Spleen (tissue), 7 donors: Measurements from ENCODE around the gene FOXP1.

Experiments
- CTCF ChIP-seq, 11 experiments: fragments of 200-600 bp in 7 of 11; fragments of 450-650 bp in 4 of 11; sonication (generic) in 4 of 11; IDR thresholded peaks in 8 of 11; conservative IDR thresholded peaks in 3 of 11; 1 replicate in 7 of 11; 2 replicates in 4 of 11; pipeline versions ENCODE4 v1.4.0 to v1.8.0; 2016 to 2021; ENCODE audit warnings: antibody characterized with exemption in 11 of 11, inconsistent platforms in 4 of 11, mild to moderate bottlenecking in 1 of 11
- POLR2AphosphoS5 ChIP-seq, 3 donors: sonication (generic); formaldehyde crosslinking; IDR thresholded peaks; one replicate each; pipeline ENCODE4 v1.5.1; 2017; ENCODE audit warnings: antibody characterized with exemption in 3 of 3
- donor health status: DM: no; HTN: no; CAD: no; lungs with moderate emphysema.
- donor health status: DM: no; HTN: no; CAD: no.
- donor health status: DM: no; HTN: no; CAD: no.

DNA sequence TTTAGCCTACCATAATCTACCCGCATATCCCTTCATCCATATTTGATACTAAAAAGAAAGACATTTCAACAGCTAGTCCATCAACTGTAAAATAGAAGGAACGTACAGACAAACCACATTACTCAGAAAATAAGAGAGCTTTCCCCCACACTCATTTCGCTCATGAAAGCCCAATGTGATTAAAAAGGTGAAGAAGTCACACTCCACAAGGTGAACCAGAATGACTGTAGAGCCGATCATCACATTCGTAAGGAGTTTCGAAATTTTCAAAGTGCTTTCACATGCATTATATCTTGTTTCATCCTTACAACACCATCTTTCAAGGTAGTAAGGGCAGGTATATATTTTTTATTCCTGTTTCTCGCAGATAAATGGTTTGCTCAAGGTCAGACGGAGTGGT is 225.3 kb downstream of the FOXP1 start:
- no peak for TF ChIP-seq CTCF (IDR thresholded peaks at IDR 0.05 in 8 of 11, conservative IDR thresholded peaks at IDR 0.05 in 3 of 11)
- no peak for TF ChIP-seq POLR2AphosphoS5 (IDR thresholded peaks at IDR 0.05)
